ENCODE measurements around the gene SIPA1L2.

SIPA1L2 gene

DNA sequence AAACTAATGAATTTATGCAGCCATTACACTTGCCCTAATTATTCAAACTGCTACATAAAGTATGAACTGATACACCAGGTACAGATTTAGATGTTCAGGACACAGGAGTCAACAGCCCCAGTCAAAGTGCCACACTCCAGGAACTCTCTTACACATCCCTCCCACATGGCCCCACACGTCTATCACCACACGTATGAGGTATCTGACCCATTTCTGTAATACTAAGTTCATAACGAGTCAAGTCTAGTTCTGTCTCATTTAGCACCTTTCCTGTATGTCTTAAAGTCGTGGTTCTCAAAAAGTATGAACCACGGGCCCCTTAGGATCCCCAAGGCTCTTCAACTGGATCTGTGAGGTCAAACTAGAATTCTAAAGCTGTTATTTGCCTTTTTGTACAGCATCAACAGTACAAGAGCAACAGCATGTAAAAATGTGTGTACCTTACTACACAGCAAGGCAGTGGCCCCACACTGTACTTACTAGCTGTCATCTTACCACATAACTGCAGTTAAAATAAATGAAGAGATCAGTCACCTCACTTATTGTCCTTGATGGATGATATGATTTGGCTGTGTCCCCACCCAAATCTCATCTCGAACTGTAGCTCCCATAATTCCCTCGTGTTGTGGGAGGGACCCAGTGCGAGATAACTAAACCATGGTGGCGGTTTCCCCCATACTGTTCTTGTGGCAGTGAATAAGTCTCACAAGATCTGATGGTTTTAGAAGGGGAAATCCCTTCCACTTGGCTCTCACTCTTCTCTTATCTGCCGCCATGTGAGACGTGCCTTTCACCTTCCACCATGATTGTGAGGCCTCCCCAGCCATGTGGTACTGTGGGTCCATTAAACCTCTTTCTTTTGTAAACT, 42.6 kb downstream of the SIPA1L2 start:
- Histone ChIP-seq H3K79me2 (ENCODE audit: insufficient read depth, low read length) (no peaks in the 10 kb centered on the region), H3K9ac (ENCODE audit: low read length) (no peak overlapping the region), H3K9me2 (replicated peaks; ENCODE audit: insufficient read depth, low read length) (no peaks in the 10 kb centered on the region), H2AFZ (ENCODE audit: low read depth, low read length, severe bottlenecking) (no peak overlapping the region), H3K36me3 (ENCODE audit: low read length) (no peaks in the 10 kb centered on the region), H3K9me3 (ENCODE audit: insufficient read depth, low read length) (peaks cover 3% of the 10 kb centered on the region; the same call in 1 of the 2 replicates), H3K27ac (ENCODE audit: low read depth, low read length) (no peak overlapping the region), H3K4me3 (ENCODE audit: insufficient read depth, low read length, poor library complexity, severe bottlenecking) (no peak overlapping the region), H3K27me3 (ENCODE audit: low read length) (no peaks in the 10 kb centered on the region), H3K4me2 (ENCODE audit: low read depth, low read length, poor library complexity, severe bottlenecking) (no peak overlapping the region), H4K20me1 (ENCODE audit: low read depth, low read length) (no peaks in the 10 kb centered on the region), H3F3A (ENCODE audit: insufficient read depth) (no peaks in the 10 kb centered on the region)
- TF ChIP-seq, protein P1, sequence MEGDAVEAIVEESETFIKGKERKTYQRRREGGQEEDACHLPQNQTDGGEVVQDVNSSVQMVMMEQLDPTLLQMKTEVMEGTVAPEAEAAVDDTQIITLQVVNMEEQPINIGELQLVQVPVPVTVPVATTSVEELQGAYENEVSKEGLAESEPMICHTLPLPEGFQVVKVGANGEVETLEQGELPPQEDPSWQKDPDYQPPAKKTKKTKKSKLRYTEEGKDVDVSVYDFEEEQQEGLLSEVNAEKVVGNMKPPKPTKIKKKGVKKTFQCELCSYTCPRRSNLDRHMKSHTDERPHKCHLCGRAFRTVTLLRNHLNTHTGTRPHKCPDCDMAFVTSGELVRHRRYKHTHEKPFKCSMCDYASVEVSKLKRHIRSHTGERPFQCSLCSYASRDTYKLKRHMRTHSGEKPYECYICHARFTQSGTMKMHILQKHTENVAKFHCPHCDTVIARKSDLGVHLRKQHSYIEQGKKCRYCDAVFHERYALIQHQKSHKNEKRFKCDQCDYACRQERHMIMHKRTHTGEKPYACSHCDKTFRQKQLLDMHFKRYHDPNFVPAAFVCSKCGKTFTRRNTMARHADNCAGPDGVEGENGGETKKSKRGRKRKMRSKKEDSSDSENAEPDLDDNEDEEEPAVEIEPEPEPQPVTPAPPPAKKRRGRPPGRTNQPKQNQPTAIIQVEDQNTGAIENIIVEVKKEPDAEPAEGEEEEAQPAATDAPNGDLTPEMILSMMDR (IDR thresholded peaks at IDR 0.05; ENCODE audit: insufficient read depth, low read length, poor library complexity, severe bottlenecking) = no peak
- TF ChIP-seq EZH2phosphoT487 (conservative IDR thresholded peaks at IDR 0.05; ENCODE audit: low read length) = no peak

DNA sequence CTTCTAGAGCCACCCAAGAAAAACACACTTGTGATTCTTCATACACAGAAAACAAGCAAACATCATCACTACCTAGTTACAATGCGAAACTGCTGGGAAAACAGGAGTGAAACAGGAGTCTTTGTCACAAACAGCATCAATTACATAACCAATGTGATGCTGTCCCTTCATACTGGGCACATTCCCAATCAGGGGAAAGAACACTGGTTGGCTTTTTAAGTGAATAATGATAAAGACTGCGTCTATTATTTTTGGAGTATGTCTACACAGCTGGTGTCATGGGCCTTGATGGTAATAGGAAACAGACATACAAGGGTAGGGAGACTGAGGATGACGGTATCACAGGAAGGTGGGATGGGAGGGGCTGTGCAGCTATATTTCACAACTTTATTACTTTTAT, 43.3 kb downstream of the SIPA1L2 start:
- Histone ChIP-seq H2AFZ (ENCODE audit: low read depth, low read length, severe bottlenecking) (no peak overlapping the region), H4K20me1 (ENCODE audit: low read depth, low read length) (no peaks in the 10 kb centered on the region), H3K9me2 (replicated peaks; ENCODE audit: insufficient read depth, low read length) (no peaks in the 10 kb centered on the region), H3K27ac (ENCODE audit: low read depth, low read length) (no peak overlapping the region), H3K9ac (ENCODE audit: low read length) (no peak overlapping the region), H3K4me3 (ENCODE audit: insufficient read depth, low read length, poor library complexity, severe bottlenecking) (no peak overlapping the region), H3K4me2 (ENCODE audit: low read depth, low read length, poor library complexity, severe bottlenecking) (no peak overlapping the region), H3F3A (ENCODE audit: insufficient read depth) (no peaks in the 10 kb centered on the region), H3K9me3 (ENCODE audit: insufficient read depth, low read length) (peaks cover 3% of the 10 kb centered on the region; the same call in 1 of the 2 replicates), H3K27me3 (ENCODE audit: low read length) (no peaks in the 10 kb centered on the region), H3K79me2 (ENCODE audit: insufficient read depth, low read length) (no peaks in the 10 kb centered on the region), H3K36me3 (ENCODE audit: low read length) (no peaks in the 10 kb centered on the region)
- TF ChIP-seq, protein P1 (IDR thresholded peaks at IDR 0.05; ENCODE audit: insufficient read depth, low read length, poor library complexity, severe bottlenecking) = no peak
- TF ChIP-seq EZH2phosphoT487 (conservative IDR thresholded peaks at IDR 0.05; ENCODE audit: low read length) = no peak

DNA sequence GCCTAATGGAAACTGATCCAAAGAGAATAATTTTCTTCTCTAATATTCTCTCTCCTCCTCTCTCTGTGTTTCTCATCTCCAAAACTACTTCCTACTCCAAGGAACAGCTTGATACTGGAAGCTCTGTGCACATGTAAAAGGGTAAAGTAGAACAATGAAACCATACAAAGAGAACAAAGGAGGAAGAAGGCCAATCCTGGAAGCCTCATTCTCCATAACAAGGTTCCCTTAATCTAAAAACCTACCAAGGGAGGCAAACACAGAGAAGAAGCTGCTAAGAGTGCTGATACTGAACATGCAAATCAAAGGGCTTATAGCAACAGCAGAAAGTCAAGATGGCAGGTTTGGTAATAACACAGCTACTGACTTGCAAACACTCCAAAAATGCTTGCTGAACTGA, 44.4 kb downstream of the SIPA1L2 start:
- Histone ChIP-seq H3F3A (ENCODE audit: insufficient read depth) (no peaks in the 10 kb centered on the region), H3K9ac (ENCODE audit: low read length) (no peak overlapping the region), H3K9me2 (replicated peaks; ENCODE audit: insufficient read depth, low read length) (no peaks in the 10 kb centered on the region), H3K27ac (ENCODE audit: low read depth, low read length) (no peak overlapping the region), H3K4me3 (ENCODE audit: insufficient read depth, low read length, poor library complexity, severe bottlenecking) (no peak overlapping the region), H3K4me2 (ENCODE audit: low read depth, low read length, poor library complexity, severe bottlenecking) (no peak overlapping the region), H3K36me3 (ENCODE audit: low read length) (no peaks in the 10 kb centered on the region), H3K9me3 (ENCODE audit: insufficient read depth, low read length) (peaks cover 3% of the 10 kb centered on the region; the same call in 1 of the 2 replicates), H3K79me2 (ENCODE audit: insufficient read depth, low read length) (no peaks in the 10 kb centered on the region), H3K27me3 (ENCODE audit: low read length) (no peaks in the 10 kb centered on the region), H2AFZ (ENCODE audit: low read depth, low read length, severe bottlenecking) (no peak overlapping the region), H4K20me1 (ENCODE audit: low read depth, low read length) (no peaks in the 10 kb centered on the region)
- TF ChIP-seq EZH2phosphoT487 (conservative IDR thresholded peaks at IDR 0.05; ENCODE audit: low read length) = no peak
- TF ChIP-seq, protein P1 (IDR thresholded peaks at IDR 0.05; ENCODE audit: insufficient read depth, low read length, poor library complexity, severe bottlenecking) = no peak

All from SU-DHL-6 (cell line).